GM12892 (cell line): ENCODE results near the gene SMIM33.

Source experiments
- POLR2A ChIP-seq: IDR thresholded peaks from 2 replicates; pipeline ENCODE4 v1.6.1; 2011; ENCODE audit warnings: low read depth, low read length, control low read depth
- POLR2AphosphoS5 ChIP-seq: IDR thresholded peaks from 2 replicates; pipeline ENCODE4 v1.6.1; 2011; ENCODE audit warnings: low read depth, low read length, control low read depth

- no peak for TF ChIP-seq POLR2A
- TF ChIP-seq POLR2AphosphoS5: no peak
Observed at GRCh38 chr5:139486201-139486600, 15.4 kb downstream of the SMIM33 start.
